ENCODE measurements around the gene GRIN2A. TPM values are rescaled to one million over a fixed set of nuclear protein-coding genes. Genes with fewer than 3 reads are reported as not detected.

Gene GRIN2A
- polyA plus RNA-seq, 3 donors, result 0.03 to 0.11 (median 0.04) TPM

- WGBS, 3 donors, result 42 to 49% (median 44%) methylated on average over 9 of the region's 9 CpGs
- H3K27ac ChIP-seq (ENCODE audit: low read depth, low read length), result no peak overlapping the region
Measured at GRCh38 chr16:9827062-9827752, 355.0 kb downstream of the GRIN2A start.

GRCh38 chr16:9826656-9827055, 355.6 kb downstream of the GRIN2A start:
- WGBS, 3 donors, result 67 to 72% (median 69%) methylated on average over 2 of the region's 2 CpGs
- H3K27ac ChIP-seq (ENCODE audit: low read depth, low read length), result no peak overlapping the region

GRCh38 chr16:9824200-9825068, 357.8 kb downstream of the GRIN2A start:
- 56 to 72% (median 69%) methylated on average over 12 of the region's 12 CpGs for WGBS, 3 donors
- no peak overlapping the region for H3K27ac ChIP-seq (ENCODE audit: low read depth, low read length)

GRCh38 chr16:9823510-9823909, 358.7 kb downstream of the GRIN2A start:
- H3K27ac ChIP-seq (ENCODE audit: low read depth, low read length), result no peak overlapping the region
- WGBS, 3 donors, result 45 to 65% (median 53%) methylated on average over 3 of the region's 3 CpGs

- WGBS, 3 donors, result 57 to 77% (median 58%) methylated on average over 7 of the region's 7 CpGs
- H3K27ac ChIP-seq (ENCODE audit: low read depth, low read length), result no peak overlapping the region
Measured at GRCh38 chr16:9821970-9822369, 360.3 kb downstream of the GRIN2A start.

- WGBS, 3 donors, result 63 to 76% (median 66%) methylated on average over 3 of the region's 3 CpGs
- H3K27ac ChIP-seq (ENCODE audit: low read depth, low read length), result no peak overlapping the region
Measured at GRCh38 chr16:9821331-9821730, 360.9 kb downstream of the GRIN2A start.

- WGBS, 3 donors, result 43 to 59% (median 53%) methylated on average over 8 of the region's 8 CpGs
- H3K27ac ChIP-seq (ENCODE audit: low read depth, low read length), result no peak overlapping the region
Measured at GRCh38 chr16:9820476-9821246, 361.6 kb downstream of the GRIN2A start.

- WGBS, 3 donors, result 87 to 88% (median 87%) methylated on average over 1 of the region's 1 CpG
- no peak overlapping the region for H3K27ac ChIP-seq (ENCODE audit: low read depth, low read length)
Measured at GRCh38 chr16:9818702-9819101, 363.5 kb downstream of the GRIN2A start.

GRCh38 chr16:9817586-9817985, 364.6 kb downstream of the GRIN2A start:
- WGBS, 3 donors, result 38 to 55% (median 54%) methylated on average over 4 of the region's 4 CpGs
- H3K27ac ChIP-seq (ENCODE audit: low read depth, low read length), result no peak overlapping the region

- 55 to 73% (median 69%) methylated on average over 2 of the region's 2 CpGs for WGBS, 3 donors
- no peak overlapping the region for H3K27ac ChIP-seq (ENCODE audit: low read depth, low read length)
Measured at GRCh38 chr16:9816644-9817043, 365.6 kb downstream of the GRIN2A start.

- whole genome bisulfite sequencing, 3 donors, result 75 to 92% (median 79%) methylated on average over 4 of the region's 4 CpGs
- no peak overlapping the region for H3K27ac ChIP-seq (ENCODE audit: low read depth, low read length)
Measured at GRCh38 chr16:9813665-9814064, 368.6 kb downstream of the GRIN2A start.

- no peak overlapping the region for H3K27ac ChIP-seq (ENCODE audit: low read depth, low read length)
- WGBS, 3 donors, result 82 to 93% (median 88%) methylated on average over 5 of the region's 5 CpGs
Measured at GRCh38 chr16:9808210-9808609, 374.0 kb downstream of the GRIN2A start.

GRCh38 chr16:9807302-9807701, 374.9 kb downstream of the GRIN2A start:
- WGBS, 3 donors, result 86 to 91% (median 90%) methylated on average over 3 of the region's 3 CpGs
- H3K27ac ChIP-seq (ENCODE audit: low read depth, low read length), result no peak overlapping the region

GRCh38 chr16:9805109-9805508, 377.1 kb downstream of the GRIN2A start:
- 93 to 97% (median 95%) methylated on average over 2 of the region's 2 CpGs for WGBS, 3 donors
- H3K27ac ChIP-seq (ENCODE audit: low read depth, low read length), result no peak overlapping the region

GRCh38 chr16:9802160-9802559, 380.1 kb downstream of the GRIN2A start:
- 90 to 96% (median 92%) methylated on average over 1 of the region's 1 CpG for WGBS, 3 donors
- H3K27ac ChIP-seq (ENCODE audit: low read depth, low read length), result no peak overlapping the region

GRCh38 chr16:9801651-9802050, 380.6 kb downstream of the GRIN2A start:
- 74 to 97% (median 91%) methylated on average over 1 of the region's 1 CpG for WGBS, 3 donors

GRCh38 chr16:9800186-9800738, 382.0 kb downstream of the GRIN2A start:
- WGBS, 3 donors, result 47 to 70% (median 70%) methylated on average over 6 of the region's 6 CpGs
- H3K27ac ChIP-seq (ENCODE audit: low read depth, low read length), result no peak overlapping the region

More at GRCh38 chr16:9801651-9802050, 380.6 kb downstream of the GRIN2A start:
- H3K27ac ChIP-seq (ENCODE audit: low read depth, low read length), result no peak overlapping the region

GRCh38 chr16:9798952-9799580, 383.2 kb downstream of the GRIN2A start:
- no peak overlapping the region for H3K27ac ChIP-seq (ENCODE audit: low read depth, low read length)
- 82 to 86% (median 84%) methylated on average over 8 of the region's 8 CpGs for WGBS, 3 donors

All from adipose tissue (tissue), 3 donors.